ENCODE results near the gene NEDD4L. TPM values are rescaled to one million over a fixed set of nuclear protein-coding genes. Genes with fewer than 3 reads are reported as not detected.
A peak's percentile ranks its signal among the peaks of the same experiment; 100 is the strongest.

Gene NEDD4L
- total and polyA plus RNA-seq, 4 experiments from 2014 or later = 2.8 to 4.1 (median 3.8) TPM

GRCh38 chr18:58101291-58101794 lies 57.3 kb downstream of the NEDD4L start:
- Histone ChIP-seq H3K4me3 (ENCODE audit: low read length in 2 of 2) (no peak overlapping the region), H3K36me3 (ENCODE audit: insufficient read depth, low read length) (no peaks in the 10 kb centered on the region), H3K27me3 (ENCODE audit: insufficient read depth, low read length) (no peaks in the 10 kb centered on the region), H3K9me3 (ENCODE audit: control insufficient read depth in 1 of 2, low read length in 2 of 2) (no peaks in the 10 kb centered on the region), H3K4me1 (ENCODE audit: insufficient read depth, low read length) (no peaks in the 10 kb centered on the region), H3K27ac (ENCODE audit: low read depth, low read length) (no peak overlapping the region)
- ChIA-PET POLR2A (ENCODE audit: partially characterized antibody) (no interaction called here), CTCF (ENCODE audit: partially characterized antibody) (no interaction called here)
- no peaks in the 10 kb centered on the region for H3K9me3 Mint-ChIP-seq
- H3K4me1 Mint-ChIP-seq = peaks cover 0 to 6% (median 3%) of the 10 kb centered on the region in 4 donors
- intact Hi-C loops (cut with micrococcal nuclease) = no loop called here
- no peak for DNase-seq
- H3K27ac Mint-ChIP-seq = no peak overlapping the region
- no peaks in the 10 kb centered on the region for H3K36me3 Mint-ChIP-seq
- peaks cover 3 to 5% of the 10 kb centered on the region in 2 donors for H3K27me3 Mint-ChIP-seq
- H3K4me3 Mint-ChIP-seq = no peak overlapping the region

GRCh38 chr18:58102018-58102417 lies 58.0 kb downstream of the NEDD4L start:
- POLR2A ChIA-PET (ENCODE audit: partially characterized antibody) = no interaction called here
- H3K4me1 ChIP-seq (ENCODE audit: insufficient read depth, low read length) = no peaks in the 10 kb centered on the region
- no peak overlapping the region for H3K27ac Mint-ChIP-seq
- H3K27me3 ChIP-seq (ENCODE audit: insufficient read depth, low read length) = no peaks in the 10 kb centered on the region
- CTCF ChIA-PET (ENCODE audit: partially characterized antibody) = no interaction called here
- intact Hi-C loops (cut with micrococcal nuclease) = no loop called here
- H3K36me3 ChIP-seq (ENCODE audit: insufficient read depth, low read length) = no peaks in the 10 kb centered on the region
- H3K9me3 Mint-ChIP-seq = no peaks in the 10 kb centered on the region
- no peak overlapping the region for H3K4me3 ChIP-seq (ENCODE audit: low read length in 2 of 2)
- H3K9me3 ChIP-seq (ENCODE audit: control insufficient read depth in 1 of 2, low read length in 2 of 2) = no peaks in the 10 kb centered on the region
- DNase-seq = no peak
- no peak overlapping the region for H3K27ac ChIP-seq (ENCODE audit: low read depth, low read length)
- no peaks in the 10 kb centered on the region for H3K36me3 Mint-ChIP-seq
- H3K4me1 Mint-ChIP-seq = peaks cover 0 to 6% (median 3%) of the 10 kb centered on the region in 4 donors
- peaks cover 3 to 7% of the 10 kb centered on the region in 2 donors for H3K27me3 Mint-ChIP-seq
- H3K4me3 Mint-ChIP-seq = no peak overlapping the region

- Mint-ChIP-seq H3K36me3 (no peaks in the 10 kb centered on the region), H3K4me3 (no peak overlapping the region), H3K4me1 (peaks cover 0 to 6% (median 3%) of the 10 kb centered on the region in 4 donors), H3K9me3 (no peaks in the 10 kb centered on the region), H3K27ac (no peak overlapping the region), H3K27me3 (peaks cover 3 to 8% of the 10 kb centered on the region in 2 donors)
- no peak for DNase-seq
- Histone ChIP-seq H3K4me1 (ENCODE audit: insufficient read depth, low read length) (no peaks in the 10 kb centered on the region), H3K27me3 (ENCODE audit: insufficient read depth, low read length) (no peaks in the 10 kb centered on the region), H3K9me3 (ENCODE audit: control insufficient read depth in 1 of 2, low read length in 2 of 2) (no peaks in the 10 kb centered on the region), H3K4me3 (ENCODE audit: low read length in 2 of 2) (no peak overlapping the region), H3K27ac (ENCODE audit: low read depth, low read length) (no peak overlapping the region), H3K36me3 (ENCODE audit: insufficient read depth, low read length) (no peaks in the 10 kb centered on the region)
- ChIA-PET CTCF (ENCODE audit: partially characterized antibody) (no interaction called here), POLR2A (ENCODE audit: partially characterized antibody) (no interaction called here)
- intact Hi-C loops (cut with micrococcal nuclease) = no loop called here
Measured at GRCh38 chr18:58102875-58103274, 58.8 kb downstream of the NEDD4L start.

- Histone ChIP-seq H3K36me3 (ENCODE audit: insufficient read depth, low read length) (no peaks in the 10 kb centered on the region), H3K4me3 (ENCODE audit: low read length in 2 of 2) (no peak overlapping the region), H3K4me1 (ENCODE audit: insufficient read depth, low read length) (no peaks in the 10 kb centered on the region), H3K9me3 (ENCODE audit: control insufficient read depth in 1 of 2, low read length in 2 of 2) (no peaks in the 10 kb centered on the region), H3K27me3 (ENCODE audit: insufficient read depth, low read length) (no peaks in the 10 kb centered on the region), H3K27ac (ENCODE audit: low read depth, low read length) (no peak overlapping the region)
- Mint-ChIP-seq H3K27ac (no peak overlapping the region), H3K4me1 (peaks cover 0 to 6% (median 3%) of the 10 kb centered on the region in 4 donors), H3K9me3 (no peaks in the 10 kb centered on the region), H3K4me3 (peak overlapping the region in 1 of 8 donors; percentile 7), H3K27me3 (peaks cover 3 to 8% of the 10 kb centered on the region in 2 donors), H3K36me3 (no peaks in the 10 kb centered on the region)
- intact Hi-C loops (cut with micrococcal nuclease) = no loop called here
- POLR2A ChIA-PET (ENCODE audit: partially characterized antibody) = no interaction called here
- no peak for DNase-seq
- CTCF ChIA-PET (ENCODE audit: partially characterized antibody) = no interaction called here
Measured at GRCh38 chr18:58103339-58103985, 59.4 kb downstream of the NEDD4L start.

GRCh38 chr18:58104096-58104495 lies 60.1 kb downstream of the NEDD4L start:
- intact Hi-C loops (cut with micrococcal nuclease) = no loop called here
- Histone ChIP-seq H3K4me1 (ENCODE audit: insufficient read depth, low read length) (no peaks in the 10 kb centered on the region), H3K36me3 (ENCODE audit: insufficient read depth, low read length) (no peaks in the 10 kb centered on the region), H3K9me3 (ENCODE audit: control insufficient read depth in 1 of 2, low read length in 2 of 2) (no peaks in the 10 kb centered on the region), H3K27me3 (ENCODE audit: insufficient read depth, low read length) (no peaks in the 10 kb centered on the region), H3K4me3 (ENCODE audit: low read length in 2 of 2) (no peak overlapping the region), H3K27ac (ENCODE audit: low read depth, low read length) (no peak overlapping the region)
- DNase-seq = no peak
- peaks cover 3 to 8% of the 10 kb centered on the region in 2 donors for H3K27me3 Mint-ChIP-seq
- H3K4me3 Mint-ChIP-seq = peak overlapping the region in 1 of 8 donors; percentile 7
- H3K27ac Mint-ChIP-seq = no peak overlapping the region
- CTCF ChIA-PET (ENCODE audit: partially characterized antibody) = no interaction called here
- no peaks in the 10 kb centered on the region for H3K9me3 Mint-ChIP-seq
- POLR2A ChIA-PET (ENCODE audit: partially characterized antibody) = no interaction called here
- H3K4me1 Mint-ChIP-seq = peaks cover 0 to 6% (median 3%) of the 10 kb centered on the region in 4 donors
- no peaks in the 10 kb centered on the region for H3K36me3 Mint-ChIP-seq

- H3K4me1 ChIP-seq (ENCODE audit: insufficient read depth, low read length) = no peaks in the 10 kb centered on the region
Measured at GRCh38 chr18:58105206-58105887, 61.3 kb downstream of the NEDD4L start.

GRCh38 chr18:58105888-58106260 lies 61.8 kb downstream of the NEDD4L start:
- H3K9me3 Mint-ChIP-seq = no peaks in the 10 kb centered on the region
- peaks cover 0 to 6% (median 3%) of the 10 kb centered on the region in 4 donors for H3K4me1 Mint-ChIP-seq
- H3K27ac Mint-ChIP-seq = no peak overlapping the region
- POLR2A ChIA-PET (ENCODE audit: partially characterized antibody) = no interaction called here
- no peaks in the 10 kb centered on the region for H3K36me3 Mint-ChIP-seq
- no peaks in the 10 kb centered on the region for H3K36me3 ChIP-seq (ENCODE audit: insufficient read depth, low read length)
- H3K4me1 ChIP-seq (ENCODE audit: insufficient read depth, low read length) = no peaks in the 10 kb centered on the region
- no peak overlapping the region for H3K27ac ChIP-seq (ENCODE audit: low read depth, low read length)
- CTCF ChIA-PET (ENCODE audit: partially characterized antibody) = no interaction called here
- intact Hi-C loops (cut with micrococcal nuclease) = no loop called here
- no peaks in the 10 kb centered on the region for H3K27me3 ChIP-seq (ENCODE audit: insufficient read depth, low read length)
- H3K9me3 ChIP-seq (ENCODE audit: control insufficient read depth in 1 of 2, low read length in 2 of 2) = no peaks in the 10 kb centered on the region
- H3K4me3 Mint-ChIP-seq = no peak overlapping the region
- peaks cover 5 to 11% of the 10 kb centered on the region in 2 donors for H3K27me3 Mint-ChIP-seq
- no peak overlapping the region for H3K4me3 ChIP-seq (ENCODE audit: low read length in 2 of 2)
- no peak for DNase-seq

More at GRCh38 chr18:58105206-58105887, 61.3 kb downstream of the NEDD4L start:
- Mint-ChIP-seq H3K27ac (no peak overlapping the region), H3K4me3 (no peak overlapping the region), H3K36me3 (no peaks in the 10 kb centered on the region), H3K9me3 (no peaks in the 10 kb centered on the region), H3K27me3 (peaks cover 3 to 11% of the 10 kb centered on the region in 2 donors), H3K4me1 (peaks cover 0 to 6% (median 3%) of the 10 kb centered on the region in 4 donors)
- Histone ChIP-seq H3K36me3 (ENCODE audit: insufficient read depth, low read length) (no peaks in the 10 kb centered on the region), H3K4me3 (ENCODE audit: low read length in 2 of 2) (no peak overlapping the region), H3K27ac (ENCODE audit: low read depth, low read length) (no peak overlapping the region), H3K9me3 (ENCODE audit: control insufficient read depth in 1 of 2, low read length in 2 of 2) (no peaks in the 10 kb centered on the region), H3K27me3 (ENCODE audit: insufficient read depth, low read length) (no peaks in the 10 kb centered on the region)
- intact Hi-C loops (cut with micrococcal nuclease) = no loop called here
- DNase-seq = no peak
- ChIA-PET POLR2A (ENCODE audit: partially characterized antibody) (no interaction called here), CTCF (ENCODE audit: partially characterized antibody) (no interaction called here)
